HCT116 (cell line): ENCODE results near the gene CADPS2. TPM values are rescaled to one million over a fixed set of nuclear protein-coding genes. Genes with fewer than 3 reads are reported as not detected.

Experiments
- ATAC-seq: fragments of 200-7000 bp; cut with Tn5 transposase; 2 replicates; pipeline ENCODE4 v1.9.1; 2020; ENCODE audit warnings: mild to moderate bottlenecking, moderate library complexity
- BruUV-seq: library from RNA; stranded (reverse); fragments of 400-500 nt; replicated peaks from 2 replicates; lab custom pipeline; 2021; lab: Mats Ljungman, UMichigan
- CTCF ChIA-PET: fragments of 300-600 bp; sonication (Branson Sonifier 250); formaldehyde crosslinking; loops from one replicate; lab custom pipeline; 2021; ENCODE audit warnings: antibody characterized with exemption; lab: Charles Lee
- POLR2A ChIA-PET: fragments of 300-600, 350-600 bp; sonication (Branson Sonifier 250); formaldehyde crosslinking; loops from one replicate; lab custom pipeline; 2021; ENCODE audit warnings: antibody characterized with exemption; lab: Charles Lee
- RAD21 ChIA-PET, 2 experiments: fragments of 300-600 bp; sonication (Branson Sonifier 250); formaldehyde crosslinking; loops; one replicate each; lab custom pipeline; 2023; ENCODE audit warnings: low total read pairs in 2 of 2; ENCODE audit not compliant: uncharacterized antibody in 2 of 2, unreplicated experiment in 2 of 2, low non-redundant PET in 1 of 2; lab: Charles Lee
- DNase-seq: peaks from one replicate; pipeline ENCODE4 v3.0.0-alpha.2; 2010; ENCODE audit warnings: low read depth, low spot score
- H2AFZ ChIP-seq: fragments of 200-600 bp; shearing (Covaris generic), sonication (generic); 2 replicates; pipeline ENCODE4 v1.6.1; 2017; ENCODE audit warnings: low read depth, mixed run types, mixed read lengths, antibody characterized with exemption, low read length; ENCODE audit not compliant: poor library complexity, severe bottlenecking
- H3K27ac ChIP-seq: 2 replicates; pipeline ENCODE4 v1.5.1; 2012; ENCODE audit warnings: low read depth, low read length
- H3K27me3 ChIP-seq: fragments of 200-600 bp; sonication (generic); 2 replicates; pipeline ENCODE4 v1.6.1; 2016; ENCODE audit warnings: mixed run types, low read length, mixed read lengths; ENCODE audit not compliant: insufficient read depth
- H3K36me3 ChIP-seq, 2 experiments: fragments of 200-500 bp in 1 of 2; fragments of 200-600 bp in 1 of 2; sonication (Bioruptor generic) in 1 of 2; sonication (generic) in 1 of 2; 2 replicates each; pipeline versions ENCODE4 v1.5.1 to v1.6.1; 2014 to 2016; ENCODE audit warnings: low read length in 2 of 2, inconsistent platforms in 1 of 2, mixed read lengths in 1 of 2, mixed run types in 1 of 2; ENCODE audit not compliant: insufficient read depth in 2 of 2, control insufficient read depth in 1 of 2
- H3K4me1 ChIP-seq, 2 experiments: fragments of 200-600 bp in 1 of 2; sonication (generic) in 1 of 2; 2 replicates each; pipeline versions ENCODE4 v1.5.1 to v1.6.1; 2012 to 2017; ENCODE audit warnings: low read length in 2 of 2, inconsistent platforms in 1 of 2, mild to moderate bottlenecking in 1 of 2, mixed read lengths in 1 of 2, mixed run types in 1 of 2, moderate library complexity in 1 of 2; ENCODE audit not compliant: insufficient read depth in 2 of 2, control insufficient read depth in 1 of 2
- H3K4me2 ChIP-seq: fragments of 200-600 bp; sonication (generic); 2 replicates; pipeline ENCODE4 v1.6.1; 2017; ENCODE audit warnings: mixed run types, low read length, mixed read lengths
- H3K4me3 ChIP-seq, 2 experiments: fragments of 200-600 bp in 1 of 2; sonication (generic) in 1 of 2; replicated peaks in 1 of 2; 2 replicates each; pipeline ENCODE4 v1.5.1; 2011 to 2016; ENCODE audit warnings: low read length in 2 of 2, control low read depth in 1 of 2, low read depth in 1 of 2, mild to moderate bottlenecking in 1 of 2, mixed read lengths in 1 of 2, mixed run types in 1 of 2
- H3K79me2 ChIP-seq: fragments of 200-600 bp; sonication (generic); 2 replicates; pipeline ENCODE4 v1.6.1; 2017; ENCODE audit warnings: mild to moderate bottlenecking, mixed run types, low read length, moderate library complexity, mixed read lengths; ENCODE audit not compliant: insufficient read depth
- H3K9ac ChIP-seq: fragments of 200-600 bp; sonication (generic); 2 replicates; pipeline ENCODE4 v1.6.1; 2016; ENCODE audit warnings: low read length, mixed read lengths
- H3K9me2 ChIP-seq: fragments of 200-600 bp; sonication (generic), shearing (Covaris generic); 2 replicates; pipeline ENCODE4 v1.6.1; 2017; ENCODE audit warnings: mixed run types, mild to moderate bottlenecking, moderate library complexity; ENCODE audit not compliant: insufficient read depth
- H3K9me3 ChIP-seq, 2 experiments: fragments of 200-500 bp in 1 of 2; fragments of 200-600 bp in 1 of 2; sonication (Bioruptor generic) in 1 of 2; sonication (generic) in 1 of 2; 2 replicates each; pipeline ENCODE4 v1.6.1; 2014 to 2017; ENCODE audit warnings: low read length in 2 of 2, mixed read lengths in 2 of 2, inconsistent platforms in 1 of 2, low read depth in 1 of 2, mild to moderate bottlenecking in 1 of 2, mixed run types in 1 of 2, moderate library complexity in 1 of 2; ENCODE audit not compliant: control insufficient read depth in 1 of 2, insufficient read depth in 1 of 2
- H4K20me1 ChIP-seq: fragments of 200-600 bp; sonication (generic), shearing (Covaris generic); 2 replicates; pipeline ENCODE4 v1.6.1; 2017; ENCODE audit warnings: mixed run types, mild to moderate bottlenecking, moderate library complexity; ENCODE audit not compliant: insufficient read depth
- ATF3 ChIP-seq: IDR thresholded peaks from 2 replicates; pipeline ENCODE4 v1.6.1; 2012
- CBX3 ChIP-seq: IDR thresholded peaks from 2 replicates; pipeline ENCODE4 v1.6.1; 2012; ENCODE audit warnings: low read depth
- CEBPB ChIP-seq: IDR thresholded peaks from 2 replicates; pipeline ENCODE4 v1.6.1; 2012; ENCODE audit warnings: low read depth
- ELF1 ChIP-seq: IDR thresholded peaks from 2 replicates; pipeline ENCODE4 v1.6.1; 2012; ENCODE audit warnings: low read depth, borderline replicate concordance
- FOSL1 ChIP-seq: IDR thresholded peaks from 2 replicates; pipeline ENCODE4 v1.6.1; 2012; ENCODE audit warnings: low read depth
- JUND ChIP-seq: IDR thresholded peaks from 2 replicates; pipeline ENCODE4 v1.6.1; 2012
- REST ChIP-seq: IDR thresholded peaks from 2 replicates; pipeline ENCODE4 v1.6.1; 2012; ENCODE audit warnings: low read depth
- SIN3A ChIP-seq: IDR thresholded peaks from 2 replicates; pipeline ENCODE4 v1.6.1; 2012; ENCODE audit warnings: low read depth
- SP1 ChIP-seq: IDR thresholded peaks from 2 replicates; pipeline ENCODE4 v1.6.1; 2012; ENCODE audit warnings: low read depth
- YY1 ChIP-seq: IDR thresholded peaks from 2 replicates; pipeline ENCODE4 v1.6.1; 2011; ENCODE audit warnings: low read length, low read depth, moderate library complexity, mild to moderate bottlenecking; ENCODE audit not compliant: insufficient replicate concordance; ENCODE audit errors: extremely low read depth
- ZBTB33 ChIP-seq: IDR thresholded peaks from 2 replicates; pipeline ENCODE4 v1.6.1; 2011; ENCODE audit warnings: mild to moderate bottlenecking, low read length, moderate library complexity; ENCODE audit not compliant: insufficient replicate concordance; ENCODE audit errors: extremely low read depth
- ZFX ChIP-seq: fragments of 450-650 bp; IDR thresholded peaks from 2 replicates; pipeline ENCODE4 v1.6.1; 2017
- intact Hi-C: fragments of 100-400 bp; cut with micrococcal nuclease; formaldehyde crosslinking; loops from 2 replicates; pipeline ENCODE4 v1.10.0; 2022
- total RNA-seq: library from RNA; stranded (reverse); gene quantifications from one replicate; pipeline ENCODE4 v1.2.1, GENCODE V29; 2021; ENCODE audit not compliant: unreplicated experiment
- TF ChIP-seq, protein P1 (sequence below): IDR thresholded peaks from 2 replicates; pipeline ENCODE4 v1.6.1; 2012

The CADPS2 gene
- total RNA-seq, 1 experiment from 2014 or later: 7.5 TPM

GRCh38 chr7:122314284-122314683 is 572.0 kb downstream of the CADPS2 start:
- no peak overlapping the region for H3K9ac ChIP-seq
- no TSS peak for BruUV-seq
- DNase-seq (no peak), ATAC-seq (no peak)
- intact Hi-C loops: no loop called here
- H3K4me2 ChIP-seq: no peak overlapping the region
- no peaks in the 10 kb centered on the region for H3K4me1 ChIP-seq
- ChIA-PET POLR2A (interaction anchor here (1.3 kb wide), 1 partner anchor 9 kb away, joined by 3 read pairs; no protein-coding TSS in a partner anchor), CTCF (no interaction called here), RAD21 (no interaction called here)
- H2AFZ ChIP-seq: no peak overlapping the region
- no peaks in the 10 kb centered on the region for H3K27me3 ChIP-seq
- H3K79me2 ChIP-seq: no peaks in the 10 kb centered on the region
- H3K4me3 ChIP-seq: no peak overlapping the region
- no peaks in the 10 kb centered on the region for H3K9me3 ChIP-seq
- TF ChIP-seq CBX3 (no peak), CEBPB (no peak), JUND (no peak), ATF3 (no peak), FOSL1 (no peak), REST (no peak), YY1 (no peak), SIN3A (no peak), ZFX (no peak), ZBTB33 (no peak), SP1 (no peak), ELF1 (no peak)
- TF ChIP-seq, protein P1, sequence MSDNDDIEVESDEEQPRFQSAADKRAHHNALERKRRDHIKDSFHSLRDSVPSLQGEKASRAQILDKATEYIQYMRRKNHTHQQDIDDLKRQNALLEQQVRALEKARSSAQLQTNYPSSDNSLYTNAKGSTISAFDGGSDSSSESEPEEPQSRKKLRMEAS: no peak
- H3K36me3 ChIP-seq: no peaks in the 10 kb centered on the region
- H3K9me2 ChIP-seq: no peaks in the 10 kb centered on the region
- no peak overlapping the region for H3K27ac ChIP-seq
- H4K20me1 ChIP-seq: no peaks in the 10 kb centered on the region
